ENCODE data around the gene ZMYM2.
A peak's percentile ranks its signal among the peaks of the same experiment; 100 is the strongest.

DNA sequence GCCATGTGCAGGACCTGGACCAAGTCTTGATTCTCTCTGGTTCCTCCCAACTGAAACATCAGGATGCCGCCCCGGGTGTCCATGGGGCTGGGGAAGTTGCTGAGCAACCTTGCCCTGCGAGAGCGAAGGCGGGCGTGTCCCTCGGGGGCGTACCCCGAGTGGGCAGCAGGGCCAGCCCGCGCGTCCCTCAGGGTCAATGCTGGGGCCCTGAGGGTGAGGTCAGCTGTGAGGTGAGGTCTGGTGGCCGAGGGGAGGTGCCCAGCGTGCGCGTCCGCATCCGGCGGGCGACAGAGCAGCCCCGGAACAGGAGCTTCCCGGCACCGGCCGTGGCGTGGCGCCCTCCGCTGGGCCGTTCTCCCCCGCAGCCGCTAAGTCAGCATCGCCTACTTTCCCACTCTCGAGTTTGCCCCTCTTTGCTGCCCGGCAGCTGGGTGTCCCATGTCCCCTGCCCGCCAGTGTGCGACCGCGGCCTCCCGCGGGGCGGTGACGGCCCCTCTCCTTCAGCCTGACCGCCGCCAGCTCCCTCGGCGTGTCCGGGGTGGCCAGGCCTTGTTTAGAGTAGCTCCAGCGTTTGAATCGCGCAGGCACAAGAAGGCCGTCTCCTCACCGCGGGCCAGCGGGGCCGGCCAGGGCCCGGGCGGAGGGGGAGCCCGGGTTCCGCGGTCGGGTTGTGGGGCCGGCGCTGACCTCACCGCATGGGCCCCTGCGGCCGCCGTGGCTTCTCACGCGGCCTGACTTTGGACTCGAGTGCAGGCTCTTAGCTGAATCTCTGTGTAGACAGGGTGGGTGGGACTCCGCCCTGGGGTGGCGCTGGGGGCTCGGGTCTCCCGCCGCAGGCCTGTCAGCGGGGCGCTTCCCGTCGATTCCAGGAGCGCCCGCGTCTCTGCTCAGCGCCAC is 169.3 kb downstream of the ZMYM2 start:
- TF ChIP-seq, protein P1, sequence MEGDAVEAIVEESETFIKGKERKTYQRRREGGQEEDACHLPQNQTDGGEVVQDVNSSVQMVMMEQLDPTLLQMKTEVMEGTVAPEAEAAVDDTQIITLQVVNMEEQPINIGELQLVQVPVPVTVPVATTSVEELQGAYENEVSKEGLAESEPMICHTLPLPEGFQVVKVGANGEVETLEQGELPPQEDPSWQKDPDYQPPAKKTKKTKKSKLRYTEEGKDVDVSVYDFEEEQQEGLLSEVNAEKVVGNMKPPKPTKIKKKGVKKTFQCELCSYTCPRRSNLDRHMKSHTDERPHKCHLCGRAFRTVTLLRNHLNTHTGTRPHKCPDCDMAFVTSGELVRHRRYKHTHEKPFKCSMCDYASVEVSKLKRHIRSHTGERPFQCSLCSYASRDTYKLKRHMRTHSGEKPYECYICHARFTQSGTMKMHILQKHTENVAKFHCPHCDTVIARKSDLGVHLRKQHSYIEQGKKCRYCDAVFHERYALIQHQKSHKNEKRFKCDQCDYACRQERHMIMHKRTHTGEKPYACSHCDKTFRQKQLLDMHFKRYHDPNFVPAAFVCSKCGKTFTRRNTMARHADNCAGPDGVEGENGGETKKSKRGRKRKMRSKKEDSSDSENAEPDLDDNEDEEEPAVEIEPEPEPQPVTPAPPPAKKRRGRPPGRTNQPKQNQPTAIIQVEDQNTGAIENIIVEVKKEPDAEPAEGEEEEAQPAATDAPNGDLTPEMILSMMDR (conservative IDR thresholded peaks at IDR 0.05; ENCODE audit: low read depth in 2 of 2), result peak; percentile 43 to 57
- TF ChIP-seq EZH2 (IDR thresholded peaks at IDR 0.05; ENCODE audit: low read depth, unreplicated experiment), result no peak
- TF ChIP-seq CREB1 (CRISPR knock-in tag; IDR thresholded peaks at IDR 0.05; ENCODE audit: low read depth), result no peak
- TF ChIP-seq JUNB (IDR thresholded peaks at IDR 0.05; ENCODE audit: unreplicated experiment), result no peak

Measured in GM23338 (cell line).